HCT116 (cell line): ENCODE data around the gene POSTN. TPM values are rescaled to one million over a fixed set of nuclear protein-coding genes. Genes with fewer than 3 reads are reported as not detected.

Source experiments
- ATAC-seq: fragments of 200-7000 bp; cut with Tn5 transposase; 2 replicates; pipeline ENCODE4 v1.9.1; 2020; ENCODE audit warnings: mild to moderate bottlenecking, moderate library complexity
- BruUV-seq: library from RNA; stranded (reverse); fragments of 400-500 nt; replicated peaks from 2 replicates; lab custom pipeline; 2021; lab: Mats Ljungman, UMichigan
- CTCF ChIA-PET: fragments of 300-600 bp; sonication (Branson Sonifier 250); formaldehyde crosslinking; loops from one replicate; lab custom pipeline; 2021; ENCODE audit warnings: antibody characterized with exemption; lab: Charles Lee
- POLR2A ChIA-PET: fragments of 300-600, 350-600 bp; sonication (Branson Sonifier 250); formaldehyde crosslinking; loops from one replicate; lab custom pipeline; 2021; ENCODE audit warnings: antibody characterized with exemption; lab: Charles Lee
- RAD21 ChIA-PET, 2 experiments: fragments of 300-600 bp; sonication (Branson Sonifier 250); formaldehyde crosslinking; loops; one replicate each; lab custom pipeline; 2023; ENCODE audit warnings: low total read pairs in 2 of 2; ENCODE audit not compliant: uncharacterized antibody in 2 of 2, unreplicated experiment in 2 of 2, low non-redundant PET in 1 of 2; lab: Charles Lee
- DNase-seq: peaks from one replicate; pipeline ENCODE4 v3.0.0-alpha.2; 2010; ENCODE audit warnings: low read depth, low spot score
- H2AFZ ChIP-seq: fragments of 200-600 bp; shearing (Covaris generic), sonication (generic); 2 replicates; pipeline ENCODE4 v1.6.1; 2017; ENCODE audit warnings: low read depth, mixed run types, mixed read lengths, antibody characterized with exemption, low read length; ENCODE audit not compliant: poor library complexity, severe bottlenecking
- H3K27ac ChIP-seq: 2 replicates; pipeline ENCODE4 v1.5.1; 2012; ENCODE audit warnings: low read depth, low read length
- H3K27me3 ChIP-seq: fragments of 200-600 bp; sonication (generic); 2 replicates; pipeline ENCODE4 v1.6.1; 2016; ENCODE audit warnings: mixed run types, low read length, mixed read lengths; ENCODE audit not compliant: insufficient read depth
- H3K36me3 ChIP-seq, 2 experiments: fragments of 200-500 bp in 1 of 2; fragments of 200-600 bp in 1 of 2; sonication (Bioruptor generic) in 1 of 2; sonication (generic) in 1 of 2; 2 replicates each; pipeline versions ENCODE4 v1.5.1 to v1.6.1; 2014 to 2016; ENCODE audit warnings: low read length in 2 of 2, inconsistent platforms in 1 of 2, mixed read lengths in 1 of 2, mixed run types in 1 of 2; ENCODE audit not compliant: insufficient read depth in 2 of 2, control insufficient read depth in 1 of 2
- H3K4me1 ChIP-seq, 2 experiments: fragments of 200-600 bp in 1 of 2; sonication (generic) in 1 of 2; 2 replicates each; pipeline versions ENCODE4 v1.5.1 to v1.6.1; 2012 to 2017; ENCODE audit warnings: low read length in 2 of 2, inconsistent platforms in 1 of 2, mild to moderate bottlenecking in 1 of 2, mixed read lengths in 1 of 2, mixed run types in 1 of 2, moderate library complexity in 1 of 2; ENCODE audit not compliant: insufficient read depth in 2 of 2, control insufficient read depth in 1 of 2
- H3K4me2 ChIP-seq: fragments of 200-600 bp; sonication (generic); 2 replicates; pipeline ENCODE4 v1.6.1; 2017; ENCODE audit warnings: mixed run types, low read length, mixed read lengths
- H3K4me3 ChIP-seq, 2 experiments: fragments of 200-600 bp in 1 of 2; sonication (generic) in 1 of 2; replicated peaks in 1 of 2; 2 replicates each; pipeline ENCODE4 v1.5.1; 2011 to 2016; ENCODE audit warnings: low read length in 2 of 2, control low read depth in 1 of 2, low read depth in 1 of 2, mild to moderate bottlenecking in 1 of 2, mixed read lengths in 1 of 2, mixed run types in 1 of 2
- H3K79me2 ChIP-seq: fragments of 200-600 bp; sonication (generic); 2 replicates; pipeline ENCODE4 v1.6.1; 2017; ENCODE audit warnings: mild to moderate bottlenecking, mixed run types, low read length, moderate library complexity, mixed read lengths; ENCODE audit not compliant: insufficient read depth
- H3K9ac ChIP-seq: fragments of 200-600 bp; sonication (generic); 2 replicates; pipeline ENCODE4 v1.6.1; 2016; ENCODE audit warnings: low read length, mixed read lengths
- H3K9me2 ChIP-seq: fragments of 200-600 bp; sonication (generic), shearing (Covaris generic); 2 replicates; pipeline ENCODE4 v1.6.1; 2017; ENCODE audit warnings: mixed run types, mild to moderate bottlenecking, moderate library complexity; ENCODE audit not compliant: insufficient read depth
- H3K9me3 ChIP-seq, 2 experiments: fragments of 200-500 bp in 1 of 2; fragments of 200-600 bp in 1 of 2; sonication (Bioruptor generic) in 1 of 2; sonication (generic) in 1 of 2; 2 replicates each; pipeline ENCODE4 v1.6.1; 2014 to 2017; ENCODE audit warnings: low read length in 2 of 2, mixed read lengths in 2 of 2, inconsistent platforms in 1 of 2, low read depth in 1 of 2, mild to moderate bottlenecking in 1 of 2, mixed run types in 1 of 2, moderate library complexity in 1 of 2; ENCODE audit not compliant: control insufficient read depth in 1 of 2, insufficient read depth in 1 of 2
- H4K20me1 ChIP-seq: fragments of 200-600 bp; sonication (generic), shearing (Covaris generic); 2 replicates; pipeline ENCODE4 v1.6.1; 2017; ENCODE audit warnings: mixed run types, mild to moderate bottlenecking, moderate library complexity; ENCODE audit not compliant: insufficient read depth
- CBX3 ChIP-seq: IDR thresholded peaks from 2 replicates; pipeline ENCODE4 v1.6.1; 2012; ENCODE audit warnings: low read depth
- CEBPB ChIP-seq: IDR thresholded peaks from 2 replicates; pipeline ENCODE4 v1.6.1; 2012; ENCODE audit warnings: low read depth
- EGR1 ChIP-seq: IDR thresholded peaks from 2 replicates; pipeline ENCODE4 v1.6.1; 2012; ENCODE audit warnings: low read depth
- ELF1 ChIP-seq: IDR thresholded peaks from 2 replicates; pipeline ENCODE4 v1.6.1; 2012; ENCODE audit warnings: low read depth, borderline replicate concordance
- EZH2 ChIP-seq: fragments of 200-600 bp; sonication (generic); IDR thresholded peaks from 2 replicates; pipeline ENCODE4 v1.6.1; 2017; ENCODE audit warnings: antibody characterized with exemption, mixed run types
- EZH2phosphoT487 ChIP-seq: fragments of 200-600 bp; IDR thresholded peaks from 2 replicates; pipeline ENCODE4 v1.6.1; 2018; ENCODE audit warnings: antibody characterized with exemption, borderline replicate concordance
- FOSL1 ChIP-seq: IDR thresholded peaks from 2 replicates; pipeline ENCODE4 v1.6.1; 2012; ENCODE audit warnings: low read depth
- JUND ChIP-seq: IDR thresholded peaks from 2 replicates; pipeline ENCODE4 v1.6.1; 2012
- SIN3A ChIP-seq: IDR thresholded peaks from 2 replicates; pipeline ENCODE4 v1.6.1; 2012; ENCODE audit warnings: low read depth
- SP1 ChIP-seq: IDR thresholded peaks from 2 replicates; pipeline ENCODE4 v1.6.1; 2012; ENCODE audit warnings: low read depth
- TCF7L2 ChIP-seq: IDR thresholded peaks from 2 replicates; pipeline ENCODE4 v1.7.0; 2011; ENCODE audit warnings: borderline replicate concordance, inconsistent platforms; ENCODE audit not compliant: insufficient read depth, insufficient read length; ENCODE audit errors: extremely low read depth
- YY1 ChIP-seq: IDR thresholded peaks from 2 replicates; pipeline ENCODE4 v1.6.1; 2011; ENCODE audit warnings: low read length, low read depth, moderate library complexity, mild to moderate bottlenecking; ENCODE audit not compliant: insufficient replicate concordance; ENCODE audit errors: extremely low read depth
- ZFX ChIP-seq: fragments of 450-650 bp; IDR thresholded peaks from 2 replicates; pipeline ENCODE4 v1.6.1; 2017
- intact Hi-C: fragments of 100-400 bp; cut with micrococcal nuclease; formaldehyde crosslinking; loops from 2 replicates; pipeline ENCODE4 v1.10.0; 2022
- total RNA-seq: library from RNA; stranded (reverse); gene quantifications from one replicate; pipeline ENCODE4 v1.2.1, GENCODE V29; 2021; ENCODE audit not compliant: unreplicated experiment
- TF ChIP-seq, protein P1 (sequence below), 3 experiments: fragments of 200-600 bp in 1 of 3; sonication (generic) in 1 of 3; IDR thresholded peaks in 2 of 3; conservative IDR thresholded peaks in 1 of 3; 2 replicates each; pipeline ENCODE4 v1.5.1; 2012 to 2017; ENCODE audit warnings: low read depth in 2 of 3, low read length in 2 of 3, antibody characterized with exemption in 1 of 3, borderline replicate concordance in 1 of 3, control low read depth in 1 of 3, mild to moderate bottlenecking in 1 of 3, mixed read lengths in 1 of 3, mixed run types in 1 of 3, moderate library complexity in 1 of 3; ENCODE audit not compliant: insufficient read depth in 1 of 3
- TF ChIP-seq, protein P2 (sequence below): IDR thresholded peaks from 2 replicates; pipeline ENCODE4 v1.6.1; 2012; ENCODE audit warnings: low read depth
- TF ChIP-seq, protein P3 (sequence below): IDR thresholded peaks from 2 replicates; pipeline ENCODE4 v1.6.1; 2011; ENCODE audit warnings: mild to moderate bottlenecking, low read length, moderate library complexity; ENCODE audit not compliant: insufficient replicate concordance; ENCODE audit errors: extremely low read depth
- TF ChIP-seq, protein P4 (sequence below): IDR thresholded peaks from 2 replicates; pipeline ENCODE4 v1.6.1; 2012

The POSTN gene
- total RNA-seq, 1 experiment from 2014 or later: not detected

DNA sequence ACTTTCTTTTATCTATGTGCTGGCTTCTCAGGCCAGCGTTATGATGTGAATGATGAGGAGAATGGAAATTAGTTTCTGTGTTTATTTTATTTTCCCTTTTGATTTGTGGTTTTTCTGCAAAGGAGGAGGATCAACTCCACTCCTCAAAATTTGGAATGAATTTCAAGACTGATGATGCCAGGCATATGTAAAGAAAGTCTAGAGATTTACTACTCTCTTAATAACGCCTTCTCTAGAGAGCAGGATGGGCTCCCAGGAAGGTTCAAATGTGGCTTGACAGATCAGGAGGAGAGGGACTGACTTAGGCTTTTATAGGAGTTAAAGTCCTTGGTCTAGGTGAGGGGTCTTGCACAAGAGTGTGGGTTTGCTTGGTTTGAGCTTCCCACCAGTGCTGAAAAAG lies 15.1 kb upstream of the POSTN start (continued):
- TF ChIP-seq TCF7L2 (no peak), EGR1 (no peak), FOSL1 (no peak), YY1 (no peak), JUND (no peak), ELF1 (no peak), CBX3 (no peak), ZFX (no peak)
- TF ChIP-seq, protein P1, sequence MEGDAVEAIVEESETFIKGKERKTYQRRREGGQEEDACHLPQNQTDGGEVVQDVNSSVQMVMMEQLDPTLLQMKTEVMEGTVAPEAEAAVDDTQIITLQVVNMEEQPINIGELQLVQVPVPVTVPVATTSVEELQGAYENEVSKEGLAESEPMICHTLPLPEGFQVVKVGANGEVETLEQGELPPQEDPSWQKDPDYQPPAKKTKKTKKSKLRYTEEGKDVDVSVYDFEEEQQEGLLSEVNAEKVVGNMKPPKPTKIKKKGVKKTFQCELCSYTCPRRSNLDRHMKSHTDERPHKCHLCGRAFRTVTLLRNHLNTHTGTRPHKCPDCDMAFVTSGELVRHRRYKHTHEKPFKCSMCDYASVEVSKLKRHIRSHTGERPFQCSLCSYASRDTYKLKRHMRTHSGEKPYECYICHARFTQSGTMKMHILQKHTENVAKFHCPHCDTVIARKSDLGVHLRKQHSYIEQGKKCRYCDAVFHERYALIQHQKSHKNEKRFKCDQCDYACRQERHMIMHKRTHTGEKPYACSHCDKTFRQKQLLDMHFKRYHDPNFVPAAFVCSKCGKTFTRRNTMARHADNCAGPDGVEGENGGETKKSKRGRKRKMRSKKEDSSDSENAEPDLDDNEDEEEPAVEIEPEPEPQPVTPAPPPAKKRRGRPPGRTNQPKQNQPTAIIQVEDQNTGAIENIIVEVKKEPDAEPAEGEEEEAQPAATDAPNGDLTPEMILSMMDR (IDR thresholded peaks at IDR 0.05 in 2 of 3, conservative IDR thresholded peaks at IDR 0.05 in 1 of 3; ENCODE audit: borderline replicate concordance in 1 of 3, insufficient read depth in 1 of 3, low read depth in 2 of 3, low read length in 2 of 3): no peak

DNA sequence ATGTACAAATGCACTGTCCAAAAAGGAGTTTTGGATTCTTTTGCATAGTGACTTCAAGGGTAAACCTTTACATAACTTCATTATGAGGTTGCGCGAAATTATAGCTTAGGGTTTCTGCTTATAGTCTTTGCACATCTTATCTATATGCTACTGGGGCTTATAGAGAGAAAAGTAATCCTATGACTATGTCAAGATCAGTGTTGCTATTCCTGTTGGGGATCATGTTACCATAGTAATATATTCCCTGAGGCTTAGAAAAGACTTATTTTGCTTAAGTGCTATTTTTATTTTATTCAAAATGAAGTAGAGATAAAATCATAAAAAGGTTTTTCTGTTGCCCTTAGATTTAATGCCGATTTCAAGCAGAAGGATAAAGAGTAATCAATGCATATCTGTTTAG lies 14.7 kb upstream of the POSTN start:
- Histone ChIP-seq H4K20me1 (no peaks in the 10 kb centered on the region), H3K4me2 (no peak overlapping the region), H3K4me1 (no peaks in the 10 kb centered on the region), H3K27me3 (no peaks in the 10 kb centered on the region), H3K9me3 (peaks cover 0 to 15% of the 10 kb centered on the region in 2 experiments; a peak in 2 of 4 replicates), H3K27ac (no peak overlapping the region), H3K4me3 (no peak overlapping the region), H3K9me2 (no peaks in the 10 kb centered on the region), H3K79me2 (no peaks in the 10 kb centered on the region), H2AFZ (no peak overlapping the region), H3K36me3 (no peaks in the 10 kb centered on the region), H3K9ac (no peak overlapping the region)
- BruUV-seq: no TSS peak
- RAD21 ChIA-PET: no interaction called here
- intact Hi-C loops: no loop called here
- DNase-seq: no peak
- no peak for ATAC-seq
- CTCF ChIA-PET: no interaction called here
- POLR2A ChIA-PET: no interaction called here
- TF ChIP-seq, protein P2, sequence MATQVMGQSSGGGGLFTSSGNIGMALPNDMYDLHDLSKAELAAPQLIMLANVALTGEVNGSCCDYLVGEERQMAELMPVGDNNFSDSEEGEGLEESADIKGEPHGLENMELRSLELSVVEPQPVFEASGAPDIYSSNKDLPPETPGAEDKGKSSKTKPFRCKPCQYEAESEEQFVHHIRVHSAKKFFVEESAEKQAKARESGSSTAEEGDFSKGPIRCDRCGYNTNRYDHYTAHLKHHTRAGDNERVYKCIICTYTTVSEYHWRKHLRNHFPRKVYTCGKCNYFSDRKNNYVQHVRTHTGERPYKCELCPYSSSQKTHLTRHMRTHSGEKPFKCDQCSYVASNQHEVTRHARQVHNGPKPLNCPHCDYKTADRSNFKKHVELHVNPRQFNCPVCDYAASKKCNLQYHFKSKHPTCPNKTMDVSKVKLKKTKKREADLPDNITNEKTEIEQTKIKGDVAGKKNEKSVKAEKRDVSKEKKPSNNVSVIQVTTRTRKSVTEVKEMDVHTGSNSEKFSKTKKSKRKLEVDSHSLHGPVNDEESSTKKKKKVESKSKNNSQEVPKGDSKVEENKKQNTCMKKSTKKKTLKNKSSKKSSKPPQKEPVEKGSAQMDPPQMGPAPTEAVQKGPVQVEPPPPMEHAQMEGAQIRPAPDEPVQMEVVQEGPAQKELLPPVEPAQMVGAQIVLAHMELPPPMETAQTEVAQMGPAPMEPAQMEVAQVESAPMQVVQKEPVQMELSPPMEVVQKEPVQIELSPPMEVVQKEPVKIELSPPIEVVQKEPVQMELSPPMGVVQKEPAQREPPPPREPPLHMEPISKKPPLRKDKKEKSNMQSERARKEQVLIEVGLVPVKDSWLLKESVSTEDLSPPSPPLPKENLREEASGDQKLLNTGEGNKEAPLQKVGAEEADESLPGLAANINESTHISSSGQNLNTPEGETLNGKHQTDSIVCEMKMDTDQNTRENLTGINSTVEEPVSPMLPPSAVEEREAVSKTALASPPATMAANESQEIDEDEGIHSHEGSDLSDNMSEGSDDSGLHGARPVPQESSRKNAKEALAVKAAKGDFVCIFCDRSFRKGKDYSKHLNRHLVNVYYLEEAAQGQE: no peak
- TF ChIP-seq ZFX: no peak
- TF ChIP-seq EZH2phosphoT487: no peak
- TF ChIP-seq, protein P3, sequence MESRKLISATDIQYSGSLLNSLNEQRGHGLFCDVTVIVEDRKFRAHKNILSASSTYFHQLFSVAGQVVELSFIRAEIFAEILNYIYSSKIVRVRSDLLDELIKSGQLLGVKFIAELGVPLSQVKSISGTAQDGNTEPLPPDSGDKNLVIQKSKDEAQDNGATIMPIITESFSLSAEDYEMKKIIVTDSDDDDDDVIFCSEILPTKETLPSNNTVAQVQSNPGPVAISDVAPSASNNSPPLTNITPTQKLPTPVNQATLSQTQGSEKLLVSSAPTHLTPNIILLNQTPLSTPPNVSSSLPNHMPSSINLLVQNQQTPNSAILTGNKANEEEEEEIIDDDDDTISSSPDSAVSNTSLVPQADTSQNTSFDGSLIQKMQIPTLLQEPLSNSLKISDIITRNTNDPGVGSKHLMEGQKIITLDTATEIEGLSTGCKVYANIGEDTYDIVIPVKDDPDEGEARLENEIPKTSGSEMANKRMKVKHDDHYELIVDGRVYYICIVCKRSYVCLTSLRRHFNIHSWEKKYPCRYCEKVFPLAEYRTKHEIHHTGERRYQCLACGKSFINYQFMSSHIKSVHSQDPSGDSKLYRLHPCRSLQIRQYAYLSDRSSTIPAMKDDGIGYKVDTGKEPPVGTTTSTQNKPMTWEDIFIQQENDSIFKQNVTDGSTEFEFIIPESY: no peak
- no peak for TF ChIP-seq SIN3A
- TF ChIP-seq SP1: no peak
- no peak for TF ChIP-seq ELF1
- no peak for TF ChIP-seq CBX3
- TF ChIP-seq EZH2: no peak
- TF ChIP-seq YY1: no peak
- no peak for TF ChIP-seq FOSL1
- no peak for TF ChIP-seq TCF7L2
- TF ChIP-seq CEBPB: no peak
- no peak for TF ChIP-seq EGR1
- TF ChIP-seq, protein P4, sequence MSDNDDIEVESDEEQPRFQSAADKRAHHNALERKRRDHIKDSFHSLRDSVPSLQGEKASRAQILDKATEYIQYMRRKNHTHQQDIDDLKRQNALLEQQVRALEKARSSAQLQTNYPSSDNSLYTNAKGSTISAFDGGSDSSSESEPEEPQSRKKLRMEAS: no peak
